Gastrocnemius medialis (tissue), 4 donors: ENCODE measurements around the gene IL17D.

Experiments used
- POLR2A ChIP-seq, 2 donors: fragments of 450-650 bp; IDR thresholded peaks; one replicate each; pipeline ENCODE4 v1.6.1; 2017; ENCODE audit warnings: antibody characterized with exemption in 2 of 2, mild to moderate bottlenecking in 2 of 2, moderate library complexity in 2 of 2
- TF ChIP-seq, protein P1 (sequence below), 5 experiments: fragments of 450-650 bp in 3 of 5; fragments of 200-600 bp in 2 of 5; sonication (generic) in 2 of 5; IDR thresholded peaks in 4 of 5; conservative IDR thresholded peaks in 1 of 5; 1 replicate in 4 of 5; 2 replicates in 1 of 5; pipeline ENCODE4 v1.5.1; 2016 to 2019; ENCODE audit warnings: antibody characterized with exemption in 5 of 5, mild to moderate bottlenecking in 3 of 5, moderate library complexity in 3 of 5

- TF ChIP-seq, protein P1, sequence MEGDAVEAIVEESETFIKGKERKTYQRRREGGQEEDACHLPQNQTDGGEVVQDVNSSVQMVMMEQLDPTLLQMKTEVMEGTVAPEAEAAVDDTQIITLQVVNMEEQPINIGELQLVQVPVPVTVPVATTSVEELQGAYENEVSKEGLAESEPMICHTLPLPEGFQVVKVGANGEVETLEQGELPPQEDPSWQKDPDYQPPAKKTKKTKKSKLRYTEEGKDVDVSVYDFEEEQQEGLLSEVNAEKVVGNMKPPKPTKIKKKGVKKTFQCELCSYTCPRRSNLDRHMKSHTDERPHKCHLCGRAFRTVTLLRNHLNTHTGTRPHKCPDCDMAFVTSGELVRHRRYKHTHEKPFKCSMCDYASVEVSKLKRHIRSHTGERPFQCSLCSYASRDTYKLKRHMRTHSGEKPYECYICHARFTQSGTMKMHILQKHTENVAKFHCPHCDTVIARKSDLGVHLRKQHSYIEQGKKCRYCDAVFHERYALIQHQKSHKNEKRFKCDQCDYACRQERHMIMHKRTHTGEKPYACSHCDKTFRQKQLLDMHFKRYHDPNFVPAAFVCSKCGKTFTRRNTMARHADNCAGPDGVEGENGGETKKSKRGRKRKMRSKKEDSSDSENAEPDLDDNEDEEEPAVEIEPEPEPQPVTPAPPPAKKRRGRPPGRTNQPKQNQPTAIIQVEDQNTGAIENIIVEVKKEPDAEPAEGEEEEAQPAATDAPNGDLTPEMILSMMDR (IDR thresholded peaks at IDR 0.05 in 4 of 5, conservative IDR thresholded peaks at IDR 0.05 in 1 of 5) = no peak
- TF ChIP-seq POLR2A (IDR thresholded peaks at IDR 0.05) = no peak
Measured at GRCh38 chr13:20671789-20672188, 31.7 kb upstream of the IL17D start.
